Measurements from ENCODE around the gene ENGASE.

DNA sequence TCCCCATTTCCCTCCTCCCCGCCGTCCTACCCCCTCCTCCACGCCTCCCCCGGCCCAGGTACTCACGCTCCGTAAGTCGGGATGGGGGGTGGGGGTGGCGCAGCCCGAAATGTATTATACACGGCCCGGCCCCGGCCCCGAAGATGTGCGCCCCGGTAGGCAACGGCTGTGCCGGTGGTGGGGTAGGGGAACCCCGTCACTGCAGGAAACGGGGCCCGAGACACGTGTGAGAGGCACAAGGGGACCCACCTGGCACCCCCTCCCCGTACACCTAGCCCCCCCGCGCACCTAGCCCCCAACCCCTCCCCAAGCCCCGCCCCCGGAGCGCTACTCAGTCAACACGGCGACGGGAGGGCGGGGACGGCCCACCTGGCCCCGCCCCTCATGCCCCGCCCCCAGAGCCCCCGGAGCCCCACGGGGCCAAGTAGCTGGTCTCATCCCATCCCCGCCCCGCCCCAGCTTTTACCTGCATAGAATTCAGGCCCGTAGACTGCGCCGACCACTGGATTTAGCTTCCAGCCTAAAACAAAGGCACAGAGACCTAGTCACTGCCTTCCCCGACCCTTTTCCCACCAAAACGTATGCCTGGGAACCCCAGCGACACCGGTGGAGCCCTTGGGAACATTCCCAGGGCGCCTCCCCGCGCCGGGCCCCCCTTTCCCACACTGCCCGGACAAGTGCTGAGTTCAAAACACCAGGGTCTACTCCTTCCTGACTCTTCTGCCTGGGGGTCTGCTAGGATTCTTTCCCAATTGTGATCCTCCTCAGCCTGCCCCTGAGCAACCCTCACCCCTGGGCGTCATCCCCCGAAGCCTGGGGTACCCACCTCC, 22.8 kb downstream of the ENGASE start:
- TF ChIP-seq, protein P1, sequence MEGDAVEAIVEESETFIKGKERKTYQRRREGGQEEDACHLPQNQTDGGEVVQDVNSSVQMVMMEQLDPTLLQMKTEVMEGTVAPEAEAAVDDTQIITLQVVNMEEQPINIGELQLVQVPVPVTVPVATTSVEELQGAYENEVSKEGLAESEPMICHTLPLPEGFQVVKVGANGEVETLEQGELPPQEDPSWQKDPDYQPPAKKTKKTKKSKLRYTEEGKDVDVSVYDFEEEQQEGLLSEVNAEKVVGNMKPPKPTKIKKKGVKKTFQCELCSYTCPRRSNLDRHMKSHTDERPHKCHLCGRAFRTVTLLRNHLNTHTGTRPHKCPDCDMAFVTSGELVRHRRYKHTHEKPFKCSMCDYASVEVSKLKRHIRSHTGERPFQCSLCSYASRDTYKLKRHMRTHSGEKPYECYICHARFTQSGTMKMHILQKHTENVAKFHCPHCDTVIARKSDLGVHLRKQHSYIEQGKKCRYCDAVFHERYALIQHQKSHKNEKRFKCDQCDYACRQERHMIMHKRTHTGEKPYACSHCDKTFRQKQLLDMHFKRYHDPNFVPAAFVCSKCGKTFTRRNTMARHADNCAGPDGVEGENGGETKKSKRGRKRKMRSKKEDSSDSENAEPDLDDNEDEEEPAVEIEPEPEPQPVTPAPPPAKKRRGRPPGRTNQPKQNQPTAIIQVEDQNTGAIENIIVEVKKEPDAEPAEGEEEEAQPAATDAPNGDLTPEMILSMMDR (IDR thresholded peaks at IDR 0.05): no peak
- no peak for TF ChIP-seq EZH2 (IDR thresholded peaks at IDR 0.05; ENCODE audit: borderline replicate concordance, insufficient read depth, low read depth, low read length, poor library complexity, severe bottlenecking)
